GM19397 (cell line): ENCODE data around the gene CADPS2.
"Not testable (repeated sequence)": the region's sequence is repeated elsewhere in the genome, so short reads cannot be mapped to it uniquely, and the experiment has no call there.

Experiments
- ATAC-seq: cut with Tn5 transposase; IDR thresholded peaks from one replicate; pipeline ENCODE4 v1.9.1; 2021; ENCODE audit warnings: mild to moderate bottlenecking, moderate library complexity; ENCODE audit not compliant: unreplicated experiment

The CADPS2 gene

DNA sequence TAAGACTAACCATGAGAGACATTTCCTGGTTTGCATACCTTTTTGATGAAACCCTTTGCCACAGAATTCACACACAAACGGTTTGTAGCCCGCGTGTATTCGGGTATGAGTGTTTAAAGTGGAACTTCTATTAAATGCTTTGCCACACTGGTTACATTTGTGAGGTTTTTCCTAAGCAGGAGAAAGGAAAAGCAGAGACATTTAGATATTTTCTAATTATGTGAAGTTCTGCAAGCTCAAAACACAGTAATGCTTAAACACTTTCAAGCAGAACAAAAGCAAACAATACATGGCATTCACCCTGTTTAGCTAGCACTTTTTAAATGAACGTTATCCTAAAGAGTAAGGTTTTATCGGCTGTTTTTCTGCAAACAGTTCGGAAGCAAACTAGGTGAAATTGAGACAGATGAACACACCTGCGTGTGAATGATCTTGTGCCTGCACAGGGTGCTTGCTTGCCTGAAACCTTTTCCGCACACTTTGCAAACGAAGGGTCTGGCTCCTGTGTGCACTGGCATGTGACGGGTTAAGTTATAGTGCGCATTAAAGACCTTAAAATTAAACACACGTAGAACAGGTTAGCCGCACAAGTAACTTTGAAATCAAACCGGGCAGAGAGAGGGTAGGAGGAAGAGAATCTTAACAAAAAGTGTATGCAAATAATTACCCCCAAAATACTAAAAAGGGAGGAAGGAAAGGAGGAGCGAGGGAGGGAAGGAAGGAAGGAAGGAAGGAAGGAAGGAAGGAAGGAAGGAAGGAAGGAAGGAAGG lies 583.3 kb downstream of the CADPS2 start:
- ATAC-seq, result no peak

DNA sequence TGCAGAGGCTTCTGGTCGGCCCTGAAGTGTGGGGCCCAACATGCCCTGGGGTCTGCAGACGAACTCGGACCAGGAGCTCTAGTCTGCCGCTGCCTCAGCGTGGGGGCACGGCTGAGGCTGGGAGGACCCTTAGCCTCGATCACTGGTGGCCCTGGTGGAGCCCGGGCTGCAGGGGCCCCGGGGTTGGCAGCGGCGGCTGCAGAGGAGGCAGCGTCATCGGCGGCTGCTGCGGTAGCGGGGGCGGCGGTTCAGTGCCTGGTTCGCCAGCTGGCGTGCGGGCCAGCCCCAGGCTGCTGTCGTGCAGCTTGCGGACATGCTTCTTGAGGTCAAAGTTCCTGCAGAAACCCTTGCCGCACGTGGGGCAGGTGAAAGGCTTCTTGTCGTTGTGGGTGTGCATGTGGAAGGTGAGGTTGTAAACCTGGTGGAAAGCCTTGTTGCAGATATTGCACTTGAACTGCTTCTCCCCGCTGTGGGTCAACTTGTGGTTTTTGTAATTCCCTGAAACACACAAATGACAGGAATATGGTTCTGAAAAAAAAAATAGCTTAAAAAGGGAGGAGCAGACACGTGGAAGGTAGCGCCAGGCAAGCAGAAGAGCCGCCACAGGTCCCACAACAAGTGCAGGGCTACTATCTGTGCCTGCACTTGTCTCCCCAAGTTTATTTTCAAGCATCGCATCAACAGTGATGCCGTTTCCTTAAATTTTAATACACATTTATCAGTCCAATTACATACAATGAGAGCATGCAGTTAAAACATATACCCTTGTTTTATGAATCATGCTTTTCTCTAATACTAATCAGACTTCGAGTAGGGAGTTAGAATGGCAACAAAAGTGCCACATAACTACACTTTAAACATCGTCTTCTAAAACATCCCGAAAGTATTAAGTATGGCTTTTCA lies 584.2 kb downstream of the CADPS2 start:
- ATAC-seq, result no peak

DNA sequence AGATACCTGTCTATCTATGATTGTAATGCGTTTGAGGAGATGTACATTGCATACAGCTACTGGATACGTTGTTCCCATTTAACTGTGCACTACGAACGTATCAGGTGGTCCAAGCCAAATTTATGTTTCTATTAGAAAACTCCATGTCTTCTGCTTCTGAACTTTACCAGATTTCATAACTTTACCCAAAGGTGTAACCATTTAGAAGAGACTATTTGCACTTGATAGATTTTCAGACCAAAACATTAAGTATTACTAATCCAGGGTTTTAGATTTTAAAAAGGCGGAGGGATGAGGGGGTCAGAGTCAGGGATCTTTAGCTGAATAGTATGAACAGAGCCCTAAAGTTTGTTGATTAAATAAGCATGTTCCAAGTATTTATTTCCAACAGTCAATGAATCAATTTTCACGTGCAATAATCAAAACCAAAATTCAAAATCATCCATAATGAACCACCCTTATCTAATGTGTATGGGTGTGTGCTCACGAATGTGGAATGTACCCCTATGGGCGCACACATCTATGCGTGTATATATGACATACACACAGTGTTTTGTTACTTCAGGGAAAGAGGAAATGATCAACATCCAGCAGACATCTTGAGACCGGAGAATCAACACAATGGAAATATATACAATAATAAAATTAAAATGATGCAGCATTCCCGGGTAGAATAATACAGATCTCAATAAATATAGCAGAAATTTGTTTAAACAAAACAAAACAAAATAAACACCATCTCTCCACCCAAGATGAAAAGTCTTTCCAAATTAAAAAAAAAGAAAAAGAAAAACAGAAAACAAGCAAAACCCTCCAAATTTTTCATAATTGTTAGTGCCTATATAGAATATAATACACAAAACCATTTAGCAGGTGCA lies 585.1 kb downstream of the CADPS2 start:
- no peak for ATAC-seq

DNA sequence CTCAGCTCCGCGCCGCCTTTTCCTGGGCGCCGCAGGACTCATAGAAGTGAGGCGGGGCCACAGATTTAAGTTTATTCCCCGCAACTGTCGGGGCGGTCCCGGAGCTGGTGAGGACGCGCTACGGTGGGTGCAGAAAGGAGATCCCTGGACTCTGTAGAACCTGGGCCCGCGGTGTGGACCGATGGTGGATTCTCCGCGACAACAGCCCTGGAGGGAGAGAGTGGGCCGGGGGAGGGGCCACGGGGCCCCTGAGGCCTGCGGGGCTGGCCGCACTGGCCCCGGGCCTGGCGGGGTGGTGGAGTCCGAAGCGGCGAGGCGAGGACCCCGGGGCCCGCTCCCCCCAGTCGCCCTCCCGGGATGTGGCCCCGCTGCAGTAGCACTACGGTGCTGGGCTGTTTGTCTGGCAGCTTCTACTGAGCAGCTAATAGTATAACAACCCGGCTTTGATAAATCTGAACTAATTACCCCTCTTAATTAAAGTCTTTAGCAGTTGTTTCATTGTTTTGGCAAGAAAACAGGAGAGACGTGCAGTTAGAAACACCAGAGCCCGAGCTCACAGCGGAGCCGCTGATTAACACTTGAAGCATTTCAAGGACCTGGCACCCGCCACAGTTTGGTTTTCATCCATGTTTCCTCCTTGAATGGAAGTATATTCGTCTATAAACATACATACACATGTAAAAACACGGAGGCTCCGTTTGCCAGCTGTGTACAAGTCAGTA lies 585.9 kb downstream of the CADPS2 start:
- ATAC-seq, result no peak

DNA sequence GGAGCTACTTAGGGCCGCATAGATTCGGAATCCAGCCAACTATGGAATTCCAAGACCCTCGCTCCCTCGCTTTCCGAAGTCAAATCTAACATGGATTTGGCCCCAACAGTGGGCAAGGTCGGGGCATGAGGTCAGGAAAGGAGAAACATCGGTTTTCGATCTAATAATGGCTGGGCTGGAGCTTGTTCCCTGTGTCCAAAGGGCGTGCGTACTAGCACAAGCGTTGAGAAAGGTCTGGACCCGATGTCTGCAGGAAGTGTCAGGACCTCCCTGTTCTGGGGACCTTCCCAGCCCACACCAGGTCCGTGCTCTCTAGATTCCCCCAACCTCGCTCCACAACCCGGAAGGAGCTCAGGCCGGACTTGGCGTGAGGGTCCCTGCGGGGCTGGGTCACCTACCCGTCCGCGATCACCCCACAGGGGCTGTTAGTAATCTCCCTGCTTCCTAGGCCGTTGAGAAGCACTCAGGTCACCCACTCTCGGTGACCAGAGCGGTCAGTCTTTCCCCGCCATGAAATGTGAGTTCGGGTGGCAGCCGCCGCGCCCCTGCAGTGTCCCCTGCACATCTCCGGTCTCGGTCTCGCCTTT lies 586.5 kb downstream of the CADPS2 start:
- ATAC-seq, result no peak

DNA sequence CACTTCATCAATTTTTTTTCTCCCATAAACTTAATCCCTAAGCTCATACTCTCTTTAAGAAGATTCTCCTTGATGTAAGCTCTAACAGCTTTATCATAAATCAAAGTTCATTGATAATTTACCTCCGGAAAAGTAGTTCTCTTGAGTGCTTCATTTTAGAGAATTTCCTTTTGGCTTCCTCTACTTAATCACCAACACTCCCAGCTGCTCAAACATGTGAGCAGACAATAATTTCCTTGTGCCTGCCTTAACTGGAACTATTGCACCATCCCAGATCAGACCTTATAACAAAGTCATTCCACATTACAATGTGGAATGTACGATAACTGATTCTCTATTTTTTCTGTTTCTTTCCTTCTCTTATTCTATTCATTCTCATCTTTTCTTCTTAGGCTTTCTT lies 587.6 kb downstream of the CADPS2 start:
- ATAC-seq, result no peak

DNA sequence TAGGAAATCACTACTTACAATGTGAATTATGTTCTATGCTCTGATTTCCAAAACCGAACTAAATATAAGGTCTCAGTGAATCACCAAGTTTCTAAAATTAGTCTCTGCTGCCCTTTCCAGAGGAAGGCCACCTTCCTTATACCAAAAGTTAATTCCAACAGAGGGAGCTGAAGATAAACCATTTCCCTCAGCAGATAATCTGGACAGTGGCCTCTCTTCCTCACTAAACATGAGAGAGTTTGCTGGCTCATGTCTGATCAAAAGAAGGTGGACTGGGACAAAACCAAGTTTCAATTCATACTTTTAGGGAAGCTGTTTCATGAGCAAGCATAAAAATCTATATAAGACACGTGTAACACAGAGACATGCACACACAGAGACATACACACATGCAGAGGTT lies 588.1 kb downstream of the CADPS2 start:
- ATAC-seq, result no peak

DNA sequence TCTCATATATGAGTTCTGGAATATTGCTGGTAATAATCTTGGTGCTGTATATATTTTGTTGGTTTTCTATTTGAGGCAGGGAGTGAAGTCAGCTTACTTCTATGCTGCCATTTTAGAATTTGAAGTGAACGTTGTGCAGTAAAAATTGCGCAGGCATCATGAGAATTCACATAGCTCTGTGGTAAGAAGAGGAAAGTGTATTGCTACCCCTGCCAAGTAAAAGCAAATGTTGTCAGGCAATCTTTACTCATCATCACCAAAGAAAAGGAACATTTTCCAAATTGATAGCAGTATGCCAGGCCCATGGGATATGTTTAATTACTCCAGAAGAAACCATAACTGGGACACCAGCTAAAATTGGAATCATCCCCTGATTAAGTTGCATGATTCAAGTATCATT lies 595.1 kb downstream of the CADPS2 start:
- ATAC-seq, result no peak

DNA sequence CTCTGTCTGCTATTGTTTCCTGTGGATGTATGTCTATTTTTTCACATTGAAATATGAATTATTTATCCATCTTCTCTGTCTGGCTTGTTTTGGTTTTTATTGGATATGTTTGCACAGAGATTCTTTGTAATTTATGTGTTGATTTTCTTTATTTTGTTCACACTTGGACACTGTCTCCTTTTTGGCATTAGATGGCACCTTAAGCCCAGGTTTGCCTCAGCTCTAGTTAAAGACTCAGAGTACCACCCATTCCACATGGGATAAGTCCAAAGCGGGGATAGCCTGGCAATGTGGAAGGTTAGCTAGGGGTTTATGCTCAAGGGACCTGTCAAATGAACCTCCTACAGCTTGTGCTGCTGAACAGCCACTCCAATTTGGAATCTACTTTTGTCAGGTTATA lies 595.8 kb downstream of the CADPS2 start:
- ATAC-seq, result no peak

DNA sequence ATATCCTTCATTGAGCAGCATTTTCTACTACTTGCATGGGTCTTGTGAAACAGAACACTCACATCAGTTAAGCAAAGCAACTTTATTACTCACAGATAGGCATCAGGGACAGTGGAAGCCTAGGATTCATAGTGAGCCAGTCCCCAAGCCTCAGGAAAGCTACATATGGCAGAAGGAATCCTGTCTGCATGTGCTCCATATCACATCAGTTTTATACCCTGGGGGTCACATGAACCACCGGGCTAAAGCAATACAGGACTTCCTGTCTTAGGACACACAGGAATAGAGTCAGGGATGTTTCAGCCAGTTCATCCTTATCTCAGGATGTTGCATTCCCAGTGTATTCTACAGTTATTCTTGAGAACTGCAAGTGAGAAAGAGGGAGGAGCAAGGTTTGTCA lies 596.8 kb downstream of the CADPS2 start:
- no peak for ATAC-seq

DNA sequence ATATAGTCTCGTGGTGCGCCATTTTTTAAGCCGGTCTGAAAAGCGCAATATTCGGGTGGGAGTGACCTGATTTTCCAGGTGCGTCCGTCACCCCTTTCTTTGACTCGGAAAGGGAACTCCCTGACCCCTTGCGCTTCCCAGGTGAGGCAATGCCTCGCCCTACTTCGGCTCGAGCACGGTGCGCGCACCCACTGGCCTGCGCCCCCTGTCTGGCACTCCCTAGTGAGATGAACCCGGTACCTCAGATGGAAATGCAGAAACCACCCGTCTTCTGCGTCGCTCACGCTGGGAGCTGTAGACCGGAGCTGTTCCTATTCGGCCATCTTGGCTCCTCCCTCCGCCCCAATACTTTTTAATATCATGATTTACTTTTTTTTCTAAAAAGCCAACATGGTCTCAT lies 601.7 kb downstream of the CADPS2 start:
- ATAC-seq, result not testable (repeated sequence)

DNA sequence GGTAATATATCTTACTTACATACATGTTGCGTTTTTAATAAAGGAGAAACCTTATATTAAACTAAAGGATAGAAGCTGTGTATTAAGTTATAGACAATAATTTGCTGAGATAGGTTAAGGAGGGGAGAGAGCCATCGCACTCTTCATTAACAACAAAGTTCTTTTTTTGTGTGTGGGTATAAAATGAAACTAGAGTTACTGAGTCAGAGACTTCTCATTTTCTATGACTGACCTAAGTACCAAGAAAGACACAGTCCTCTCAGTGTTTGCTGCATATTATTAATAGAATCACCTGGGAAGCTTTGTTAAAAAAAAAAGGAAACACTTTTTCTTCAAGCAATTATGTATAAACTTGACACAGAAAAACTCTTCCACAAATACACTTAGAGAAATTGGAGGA lies 613.1 kb downstream of the CADPS2 start:
- no peak for ATAC-seq

DNA sequence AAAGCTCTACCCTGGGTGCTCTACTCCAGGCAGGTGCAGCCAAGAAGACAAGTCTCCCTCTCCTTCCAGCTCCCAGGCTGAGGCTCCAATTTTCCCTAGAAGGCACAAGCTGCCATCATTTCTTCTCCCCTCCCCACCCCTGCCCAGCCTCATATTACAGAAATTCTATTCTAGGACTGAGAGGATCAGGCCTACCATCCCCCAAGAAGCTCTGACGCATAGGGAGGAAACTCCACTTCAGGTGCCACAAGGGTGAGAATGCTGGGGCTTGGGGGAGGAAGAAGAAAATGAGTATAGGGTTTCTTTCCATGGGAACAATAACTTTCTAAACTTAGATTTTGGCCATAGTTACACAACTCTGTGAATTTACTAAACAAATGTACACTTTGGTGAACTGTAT lies 617.0 kb downstream of the CADPS2 start:
- ATAC-seq, result no peak
